GM12864 (cell line): ENCODE results near the gene EML1.

Experiments
- DNase-seq: peaks from one replicate; pipeline ENCODE4 v3.0.0-alpha.2; 2011; ENCODE audit warnings: low read depth
- H3K4me3 ChIP-seq: 2 replicates; pipeline ENCODE4 v1.5.1; 2011; ENCODE audit warnings: mild to moderate bottlenecking, low read depth, low read length, control low read depth
- TF ChIP-seq, protein P1 (sequence below): IDR thresholded peaks from 2 replicates; pipeline ENCODE4 v1.5.1; 2011; ENCODE audit warnings: low read depth, mild to moderate bottlenecking, moderate library complexity, low read length, control low read depth, inconsistent platforms; ENCODE audit errors: missing control alignments

EML1 gene

DNA sequence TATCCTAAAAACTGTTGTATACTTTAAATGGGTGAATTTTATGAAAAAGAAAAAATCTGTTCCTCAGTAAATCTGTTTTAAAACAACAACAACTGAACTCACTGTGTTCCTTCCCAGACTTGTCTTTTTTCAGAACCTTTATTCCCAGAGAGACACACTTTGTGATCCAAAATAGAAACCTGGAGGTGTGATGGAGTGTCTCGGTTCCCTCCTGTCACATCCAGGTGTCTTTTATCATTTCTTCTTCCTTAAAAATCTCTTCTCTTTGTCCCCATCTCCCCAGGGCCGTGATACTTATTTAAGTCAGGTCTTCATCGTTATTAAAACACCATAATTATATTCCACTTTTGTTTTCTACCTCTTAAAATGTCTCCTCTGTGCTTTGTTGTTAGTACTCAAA is 195.8 kb downstream of the EML1 start:
- H3K4me3 ChIP-seq = no peak overlapping the region
- no peak for DNase-seq
- TF ChIP-seq, protein P1, sequence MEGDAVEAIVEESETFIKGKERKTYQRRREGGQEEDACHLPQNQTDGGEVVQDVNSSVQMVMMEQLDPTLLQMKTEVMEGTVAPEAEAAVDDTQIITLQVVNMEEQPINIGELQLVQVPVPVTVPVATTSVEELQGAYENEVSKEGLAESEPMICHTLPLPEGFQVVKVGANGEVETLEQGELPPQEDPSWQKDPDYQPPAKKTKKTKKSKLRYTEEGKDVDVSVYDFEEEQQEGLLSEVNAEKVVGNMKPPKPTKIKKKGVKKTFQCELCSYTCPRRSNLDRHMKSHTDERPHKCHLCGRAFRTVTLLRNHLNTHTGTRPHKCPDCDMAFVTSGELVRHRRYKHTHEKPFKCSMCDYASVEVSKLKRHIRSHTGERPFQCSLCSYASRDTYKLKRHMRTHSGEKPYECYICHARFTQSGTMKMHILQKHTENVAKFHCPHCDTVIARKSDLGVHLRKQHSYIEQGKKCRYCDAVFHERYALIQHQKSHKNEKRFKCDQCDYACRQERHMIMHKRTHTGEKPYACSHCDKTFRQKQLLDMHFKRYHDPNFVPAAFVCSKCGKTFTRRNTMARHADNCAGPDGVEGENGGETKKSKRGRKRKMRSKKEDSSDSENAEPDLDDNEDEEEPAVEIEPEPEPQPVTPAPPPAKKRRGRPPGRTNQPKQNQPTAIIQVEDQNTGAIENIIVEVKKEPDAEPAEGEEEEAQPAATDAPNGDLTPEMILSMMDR = no peak

DNA sequence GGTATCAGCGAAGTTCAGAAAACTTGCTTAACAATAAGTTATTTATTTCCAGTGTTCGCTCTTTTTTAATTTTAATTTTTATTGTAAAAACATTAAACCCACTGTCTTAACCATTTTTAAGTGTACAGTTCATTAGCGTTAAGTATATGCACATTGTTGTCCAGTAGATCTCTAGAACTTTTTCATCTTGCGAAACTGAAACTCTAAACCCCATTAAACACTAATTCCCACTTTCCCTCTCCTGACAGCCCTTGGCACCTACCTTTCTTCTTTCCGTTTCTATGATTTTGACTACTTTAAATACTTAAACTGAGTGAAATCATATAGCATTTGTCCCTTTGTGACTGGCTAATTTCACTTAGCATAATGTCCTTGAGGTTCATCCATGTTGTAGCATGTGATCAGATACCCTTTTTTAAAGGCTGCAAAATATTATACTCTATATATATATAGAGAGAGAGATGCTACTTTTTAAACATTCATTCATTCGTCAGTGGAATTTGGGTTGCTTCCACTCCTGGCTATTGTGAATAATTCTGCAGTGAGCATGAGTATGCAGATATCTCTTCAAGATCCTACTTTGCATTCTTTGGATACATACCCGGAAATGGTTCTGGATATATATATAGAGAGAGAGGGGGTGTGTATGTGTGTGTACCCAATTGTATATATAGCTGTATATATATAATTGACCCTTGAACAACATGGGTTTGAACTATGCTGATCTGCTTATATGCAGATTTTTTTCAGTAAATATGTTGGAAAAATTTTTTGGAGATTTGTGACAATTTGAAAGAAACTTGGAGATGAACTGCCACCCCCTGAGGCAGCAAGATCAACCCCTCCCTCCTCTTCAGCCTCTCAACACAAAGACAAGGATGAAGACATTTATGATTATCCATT is 197.3 kb downstream of the EML1 start:
- H3K4me3 ChIP-seq = no peak overlapping the region
- no peak for DNase-seq
- TF ChIP-seq, protein P1 = no peak

DNA sequence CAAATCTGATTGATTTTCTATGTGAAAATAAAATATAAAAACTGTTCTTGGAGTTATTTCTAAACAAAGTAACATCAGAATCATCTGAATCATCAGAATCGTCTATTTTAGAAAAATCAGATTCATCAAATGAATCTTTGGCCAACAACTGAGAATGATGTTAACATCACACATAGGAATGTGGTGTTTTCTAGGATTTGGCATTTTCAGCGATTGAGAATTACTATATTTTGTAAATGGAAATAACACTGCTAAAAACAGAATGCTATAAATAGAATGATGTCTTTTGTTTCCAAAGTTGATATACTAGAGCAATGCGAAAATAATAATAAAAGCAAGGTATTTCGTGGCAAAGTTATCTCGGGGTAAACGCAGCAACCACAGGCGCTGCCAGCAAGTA is 198.1 kb downstream of the EML1 start:
- H3K4me3 ChIP-seq = no peak overlapping the region
- TF ChIP-seq, protein P1 = no peak
- DNase-seq = no peak
